GM12878 (cell line): Measurements from ENCODE around the gene ARTN. TPM values are rescaled to one million over a fixed set of nuclear protein-coding genes. Genes with fewer than 3 reads are reported as not detected.

ENCODE experiments used
- ATAC-seq: fragments of 200-7000 bp; cut with Tn5 transposase; 3 replicates; pipeline ENCODE4 v1.9.1; 2020; ENCODE audit warnings: mild to moderate bottlenecking, moderate library complexity
- BruUV-seq: library from RNA; stranded (reverse); fragments of 400-500 nt; replicated peaks from 2 replicates; lab custom pipeline; 2021; lab: Mats Ljungman, UMichigan
- CTCF ChIA-PET: fragments of 300-600 bp; sonication (Branson Sonifier 250); formaldehyde crosslinking; extraction: SDS; loops from one replicate; lab custom pipeline; 2021; ENCODE audit warnings: inconsistent platforms; lab: Yijun Ruan, JAX
- POLR2A ChIA-PET: fragments of 350-600 bp; formaldehyde crosslinking; extraction: SDS; loops from one replicate; lab custom pipeline; 2021; ENCODE audit warnings: inconsistent platforms; lab: Charles Lee
- RAD21 ChIA-PET: fragments of 300-600 bp; sonication (Branson Sonifier 250); formaldehyde crosslinking; loops from one replicate; lab custom pipeline; 2023; ENCODE audit warnings: antibody characterized with exemption; ENCODE audit not compliant: unreplicated experiment; lab: Charles Lee
- SMC1A ChIA-PET: fragments of 300-600 bp; sonication (Branson Sonifier 250); formaldehyde crosslinking; loops from one replicate; lab custom pipeline; 2023; ENCODE audit not compliant: unreplicated experiment, uncharacterized antibody; lab: Charles Lee
- DNase-seq: peaks from one replicate; pipeline ENCODE4 v3.0.0-alpha.2; 2011; ENCODE audit warnings: low read depth, low spot score
- FAIRE-seq: peaks from 3 replicates; lab custom pipeline; 2011; peaks lifted over from hg19 to GRCh38; lab: Jason Lieb, UNC
- H2AFZ ChIP-seq: 2 replicates; pipeline ENCODE4 v1.6.0; 2011; ENCODE audit warnings: low read depth, low read length, control low read depth; ENCODE audit not compliant: control insufficient read depth
- H3K27ac ChIP-seq: 2 replicates; pipeline ENCODE4 v1.5.1; 2011; ENCODE audit warnings: control low read depth; ENCODE audit not compliant: control insufficient read depth, insufficient read depth
- H3K27me3 ChIP-seq, 2 experiments: replicated peaks in 1 of 2; 2 replicates each; pipeline versions ENCODE4 v1.6.0 to v1.6.1; 2011; ENCODE audit warnings: low read length in 1 of 2; ENCODE audit not compliant: control insufficient read depth in 2 of 2, insufficient read depth in 2 of 2
- H3K36me3 ChIP-seq, 2 experiments: 2 replicates each; pipeline ENCODE4 v1.5.1; 2011; ENCODE audit warnings: low read length in 1 of 2; ENCODE audit not compliant: control insufficient read depth in 2 of 2, insufficient read depth in 2 of 2
- H3K4me1 ChIP-seq: 2 replicates; pipeline ENCODE4 v1.6.1; 2011; ENCODE audit warnings: mild to moderate bottlenecking, low read length, moderate library complexity, mixed read lengths; ENCODE audit not compliant: control insufficient read depth, insufficient read depth
- H3K4me2 ChIP-seq: 2 replicates; pipeline ENCODE4 v1.6.0; 2011; ENCODE audit warnings: control low read depth; ENCODE audit not compliant: control insufficient read depth, insufficient read depth
- H3K4me3 ChIP-seq: fragments of 200-600 bp; sonication (generic); 2 replicates; pipeline ENCODE4 v1.5.1; 2016
- H3K79me2 ChIP-seq: 2 replicates; pipeline ENCODE4 v1.6.0; 2011; ENCODE audit warnings: low read length; ENCODE audit not compliant: control insufficient read depth, insufficient read depth
- H3K9ac ChIP-seq: 2 replicates; pipeline ENCODE4 v1.8.0; 2011; ENCODE audit warnings: low read length, control low read depth, mixed read lengths; ENCODE audit not compliant: control insufficient read depth, insufficient read depth
- H3K9me3 ChIP-seq: replicated peaks from 3 replicates; pipeline ENCODE4 v1.5.1; 2011; ENCODE audit warnings: mild to moderate bottlenecking, low read length; ENCODE audit not compliant: control insufficient read depth, insufficient read depth
- H4K20me1 ChIP-seq: 2 replicates; pipeline ENCODE4 v1.6.0; 2011; ENCODE audit not compliant: control insufficient read depth, insufficient read depth
- IKZF1 ChIP-seq: fragments of 450-650 bp; conservative IDR thresholded peaks from 2 replicates; pipeline ENCODE4 v1.6.1; 2017; ENCODE audit warnings: antibody characterized with exemption, mild to moderate bottlenecking
- PAX5 ChIP-seq: IDR thresholded peaks from 2 replicates; pipeline ENCODE4 v1.6.1; 2011; ENCODE audit warnings: low read depth, low read length, borderline replicate concordance
- PML ChIP-seq: IDR thresholded peaks from 2 replicates; pipeline ENCODE4 v1.6.1; 2012; ENCODE audit warnings: low read length, inconsistent platforms
- POLR2AphosphoS2 ChIP-seq: IDR thresholded peaks from 2 replicates; pipeline ENCODE4 v1.6.1; 2011; ENCODE audit warnings: low read depth, mild to moderate bottlenecking, low read length, improper control_type of control experiment, moderate library complexity
- SREBF1 ChIP-seq: IDR thresholded peaks from 2 replicates; pipeline ENCODE4 v1.6.1; 2012; ENCODE audit warnings: mild to moderate bottlenecking, low read length
- TARDBP ChIP-seq: IDR thresholded peaks from 2 replicates; pipeline ENCODE4 v1.6.1; 2016; ENCODE audit warnings: borderline replicate concordance
- WGBS: methylation state at CpG from one replicate; pipeline ENCODE4 v1.1.6; 2016; ENCODE audit warnings: low lambda C conversion rate; ENCODE audit not compliant: insufficient replicate concordance, insufficient coverage; ENCODE audit errors: missing lambda C conversion rate; 5-methylcytosine and 5-hydroxymethylcytosine counted together
- in situ Hi-C: fragments of 300-500 bp; cut with MboI; formaldehyde crosslinking; loops from 9 replicates; pipeline ENCODE4 v1.14.3; 2018; ENCODE audit warnings: mixed read lengths
- intact Hi-C: fragments of 100-400 bp; cut with micrococcal nuclease; formaldehyde crosslinking; loops from one replicate; pipeline ENCODE4 v1.14.2; 2022; ENCODE audit not compliant: unreplicated experiment
- polyA plus RNA-seq, 11 experiments: library from polyadenylated mRNA; depleted of rRNA in 4 of 11; unstranded in 6 of 11; stranded (reverse) in 5 of 11; fragments of >200 nt; fragmentation: Nextera tagmentation in 4 of 11; fragmentation: Illumina TruSeq in 1 of 11; extraction: Ambion mirVana in 4 of 11; extraction: Trizol in 1 of 11; gene quantifications; 1 replicate in 1 of 11; 2 replicates in 10 of 11; pipeline versions ENCODE4 v1.2.1 to v1.2.3, GENCODE V29; 2011 to 2016; ENCODE audit warnings: inconsistent platforms in 2 of 11, missing spikeins in 2 of 11, low read depth in 1 of 11
- total RNA-seq, 4 experiments: library from RNA; depleted of rRNA in 3 of 4; stranded (reverse); fragments of >200 nt in 3 of 4; fragmentation: Illumina TruSeq in 1 of 4; extraction: Trizol in 1 of 4; gene quantifications; 2 replicates each; pipeline versions ENCODE4 v1.2.1 to v1.2.3, GENCODE V29; 2013 to 2021
- TF ChIP-seq, protein P1 (sequence below): IDR thresholded peaks from 2 replicates; pipeline ENCODE4 v1.6.1; 2012; ENCODE audit warnings: mild to moderate bottlenecking, low read depth, low read length
- TF ChIP-seq, protein P2 (sequence below): IDR thresholded peaks from 2 replicates; pipeline ENCODE4 v1.6.1; 2012; ENCODE audit warnings: low read depth, low read length, improper control_type of control experiment
- TF ChIP-seq, protein P3 (sequence below): IDR thresholded peaks from 2 replicates; pipeline ENCODE4 v1.6.1; 2012; ENCODE audit warnings: low read depth, low read length, improper control_type of control experiment

The ARTN gene
- total and polyA plus RNA-seq, 10 of the 15 experiments (the other 5 are each of a cell fraction or from before 2014, with no cell fraction given) = 0.06 to 2.1 (median 0.34) TPM; not detected in 1

DNA sequence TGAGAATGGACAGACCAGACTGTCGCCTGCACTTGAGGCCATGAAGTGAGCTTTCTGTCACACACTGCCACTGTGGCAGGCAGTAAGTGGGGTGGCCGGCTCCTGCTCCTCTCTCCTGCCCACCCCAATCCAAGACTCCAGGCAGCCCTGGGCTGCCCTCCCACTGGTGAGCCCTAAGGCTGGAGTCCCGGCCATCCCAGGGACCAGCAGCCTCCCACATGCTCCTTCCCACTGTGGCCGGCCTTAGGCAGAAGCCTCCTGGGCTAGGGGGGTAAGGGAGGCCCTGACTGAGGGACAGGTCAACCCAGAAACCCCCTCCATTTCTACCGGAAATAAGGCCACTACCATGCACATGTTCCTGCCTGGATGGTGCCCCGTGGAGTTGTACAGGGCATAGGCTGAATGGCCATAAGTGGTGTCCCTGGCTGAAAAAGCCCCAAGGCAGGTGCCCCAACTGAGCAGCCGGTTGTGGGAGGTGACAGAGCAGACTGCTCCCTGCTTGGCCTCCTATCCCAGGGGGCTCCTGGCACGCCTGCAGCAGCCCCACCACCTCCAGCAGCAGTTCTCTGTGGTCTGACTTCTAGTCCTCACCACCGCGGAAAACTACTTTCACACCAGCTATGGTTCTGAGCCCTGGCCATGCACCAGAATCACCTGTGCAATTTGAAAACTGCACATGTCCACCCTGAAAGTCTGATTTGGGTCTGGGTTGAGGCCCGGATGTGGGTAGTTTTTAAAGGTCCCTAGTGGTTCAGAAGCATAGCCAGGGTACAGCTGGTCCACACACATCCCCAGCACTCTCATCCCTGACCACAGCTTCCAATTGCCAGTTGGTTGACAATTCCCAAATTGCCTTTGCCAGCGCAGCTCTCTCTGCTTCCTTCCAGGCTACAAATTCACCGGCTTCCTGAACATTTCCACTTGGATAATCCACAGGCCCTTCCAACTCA is 1.6 kb upstream of the ARTN start:
- FAIRE-seq = no peak
- no peak overlapping the region for H3K4me2 ChIP-seq
- no peak for DNase-seq

More for the DNA sequence above, 1.6 kb upstream of the ARTN start:
- peaks cover 11% of the 10 kb centered on the region for H3K4me1 ChIP-seq
- 48% methylated on average over 13 of the region's 13 CpGs for WGBS
- POLR2A ChIA-PET = interaction anchor here (1.0 kb wide), 1 partner anchor 168 kb away, joined by 4 read pairs; no protein-coding TSS in a partner anchor
- H3K79me2 ChIP-seq = no peaks in the 10 kb centered on the region
- no peak overlapping the region for H2AFZ ChIP-seq
- H3K9ac ChIP-seq = no peak overlapping the region
- SMC1A ChIA-PET = interaction anchor here (1.1 to 8.7 kb wide), 5 partner anchors 13 to 165 kb away, joined by 3 to 481 read pairs (median 21); partner anchors contain the start of gene IPO13
- in situ Hi-C loops = loop anchor here (5.0 kb wide), 1 partner anchor 170 kb away; no protein-coding TSS in a partner anchor
- no peak overlapping the region for H3K27ac ChIP-seq
- no peaks in the 10 kb centered on the region for H4K20me1 ChIP-seq
- H3K36me3 ChIP-seq = no peaks in the 10 kb centered on the region
- no peak for TF ChIP-seq POLR2AphosphoS2
- TF ChIP-seq PML = no peak
- TF ChIP-seq TARDBP = no peak
- no peak for TF ChIP-seq PAX5
- TF ChIP-seq, protein P1, sequence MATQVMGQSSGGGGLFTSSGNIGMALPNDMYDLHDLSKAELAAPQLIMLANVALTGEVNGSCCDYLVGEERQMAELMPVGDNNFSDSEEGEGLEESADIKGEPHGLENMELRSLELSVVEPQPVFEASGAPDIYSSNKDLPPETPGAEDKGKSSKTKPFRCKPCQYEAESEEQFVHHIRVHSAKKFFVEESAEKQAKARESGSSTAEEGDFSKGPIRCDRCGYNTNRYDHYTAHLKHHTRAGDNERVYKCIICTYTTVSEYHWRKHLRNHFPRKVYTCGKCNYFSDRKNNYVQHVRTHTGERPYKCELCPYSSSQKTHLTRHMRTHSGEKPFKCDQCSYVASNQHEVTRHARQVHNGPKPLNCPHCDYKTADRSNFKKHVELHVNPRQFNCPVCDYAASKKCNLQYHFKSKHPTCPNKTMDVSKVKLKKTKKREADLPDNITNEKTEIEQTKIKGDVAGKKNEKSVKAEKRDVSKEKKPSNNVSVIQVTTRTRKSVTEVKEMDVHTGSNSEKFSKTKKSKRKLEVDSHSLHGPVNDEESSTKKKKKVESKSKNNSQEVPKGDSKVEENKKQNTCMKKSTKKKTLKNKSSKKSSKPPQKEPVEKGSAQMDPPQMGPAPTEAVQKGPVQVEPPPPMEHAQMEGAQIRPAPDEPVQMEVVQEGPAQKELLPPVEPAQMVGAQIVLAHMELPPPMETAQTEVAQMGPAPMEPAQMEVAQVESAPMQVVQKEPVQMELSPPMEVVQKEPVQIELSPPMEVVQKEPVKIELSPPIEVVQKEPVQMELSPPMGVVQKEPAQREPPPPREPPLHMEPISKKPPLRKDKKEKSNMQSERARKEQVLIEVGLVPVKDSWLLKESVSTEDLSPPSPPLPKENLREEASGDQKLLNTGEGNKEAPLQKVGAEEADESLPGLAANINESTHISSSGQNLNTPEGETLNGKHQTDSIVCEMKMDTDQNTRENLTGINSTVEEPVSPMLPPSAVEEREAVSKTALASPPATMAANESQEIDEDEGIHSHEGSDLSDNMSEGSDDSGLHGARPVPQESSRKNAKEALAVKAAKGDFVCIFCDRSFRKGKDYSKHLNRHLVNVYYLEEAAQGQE = no peak
- TF ChIP-seq IKZF1 = 0 out of 2 replicates have a peak, but pooled peaks have one; percentile 11
- TF ChIP-seq, protein P2, sequence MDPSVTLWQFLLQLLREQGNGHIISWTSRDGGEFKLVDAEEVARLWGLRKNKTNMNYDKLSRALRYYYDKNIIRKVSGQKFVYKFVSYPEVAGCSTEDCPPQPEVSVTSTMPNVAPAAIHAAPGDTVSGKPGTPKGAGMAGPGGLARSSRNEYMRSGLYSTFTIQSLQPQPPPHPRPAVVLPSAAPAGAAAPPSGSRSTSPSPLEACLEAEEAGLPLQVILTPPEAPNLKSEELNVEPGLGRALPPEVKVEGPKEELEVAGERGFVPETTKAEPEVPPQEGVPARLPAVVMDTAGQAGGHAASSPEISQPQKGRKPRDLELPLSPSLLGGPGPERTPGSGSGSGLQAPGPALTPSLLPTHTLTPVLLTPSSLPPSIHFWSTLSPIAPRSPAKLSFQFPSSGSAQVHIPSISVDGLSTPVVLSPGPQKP = no peak
- TF ChIP-seq SREBF1 = no peak
- TF ChIP-seq, protein P3, sequence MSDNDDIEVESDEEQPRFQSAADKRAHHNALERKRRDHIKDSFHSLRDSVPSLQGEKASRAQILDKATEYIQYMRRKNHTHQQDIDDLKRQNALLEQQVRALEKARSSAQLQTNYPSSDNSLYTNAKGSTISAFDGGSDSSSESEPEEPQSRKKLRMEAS = no peak
- RAD21 ChIA-PET = interaction anchor here (1.1 to 13.3 kb wide), 2 partner anchors 165 to 176 kb away, joined by 3 to 587 read pairs; no protein-coding TSS in a partner anchor
- H3K4me3 ChIP-seq = no peak overlapping the region
- no peaks in the 10 kb centered on the region for H3K9me3 ChIP-seq
- intact Hi-C loops = loop anchor here (5.0 kb wide), 1 partner anchor 95 kb away; no protein-coding TSS in a partner anchor
- no peaks in the 10 kb centered on the region for H3K27me3 ChIP-seq
- CTCF ChIA-PET = interaction anchor here (0.9 to 19.3 kb wide), 5 partner anchors 8 to 279 kb away, joined by 3 to 1117 read pairs (median 95); partner anchors contain the start of genes IPO13 and KDM4A
- BruUV-seq = no TSS peak
- ATAC-seq = no peak
